ENCODE measurements around the gene BACH2.
"Not testable (repeated sequence)": the region's sequence is repeated elsewhere in the genome, so short reads cannot be mapped to it uniquely, and the experiment has no call there.

The BACH2 gene

GRCh38 chr6:90289902-90290301 is 6.7 kb downstream of the BACH2 start:
- TF ChIP-seq CTCF (IDR thresholded peaks at IDR 0.05; ENCODE audit: low read depth, low read length) = no peak
- no peak overlapping the region for H3K4me3 ChIP-seq (ENCODE audit: low read depth, low read length)

- no peak overlapping the region for H3K4me3 ChIP-seq (ENCODE audit: low read depth, low read length)
- no peak for TF ChIP-seq CTCF (IDR thresholded peaks at IDR 0.05; ENCODE audit: low read depth, low read length)
These were observed 8.2 kb downstream of the BACH2 start for GRCh38 chr6:90288404-90288803.

- TF ChIP-seq CTCF (IDR thresholded peaks at IDR 0.05; ENCODE audit: low read depth, low read length) = peak; percentile 66
- H3K4me3 ChIP-seq (ENCODE audit: low read depth, low read length) = no peak overlapping the region
These were observed 9.7 kb downstream of the BACH2 start for GRCh38 chr6:90286884-90287488.

GRCh38 chr6:90285611-90286381 is 10.8 kb downstream of the BACH2 start:
- no peak overlapping the region for H3K4me3 ChIP-seq (ENCODE audit: low read depth, low read length)
- no peak for TF ChIP-seq CTCF (IDR thresholded peaks at IDR 0.05; ENCODE audit: low read depth, low read length)

GRCh38 chr6:90285042-90285481 is 11.6 kb downstream of the BACH2 start:
- TF ChIP-seq CTCF (IDR thresholded peaks at IDR 0.05; ENCODE audit: low read depth, low read length) = no peak
- H3K4me3 ChIP-seq (ENCODE audit: low read depth, low read length) = no peak overlapping the region

- no peak for TF ChIP-seq CTCF (IDR thresholded peaks at IDR 0.05; ENCODE audit: low read depth, low read length)
- peak overlapping the region; percentile 43 for H3K4me3 ChIP-seq (ENCODE audit: low read depth, low read length)
These were observed 12.2 kb downstream of the BACH2 start for GRCh38 chr6:90284236-90285041.

GRCh38 chr6:90282265-90282664 is 14.4 kb downstream of the BACH2 start:
- not testable (repeated sequence) for H3K4me3 ChIP-seq (ENCODE audit: low read depth, low read length)
